ENCODE measurements around the gene TCIRG1.

- TF ChIP-seq CTCF (conservative IDR thresholded peaks at IDR 0.05; ENCODE audit: low read depth, low read length) (no peak), EZH2phosphoT487 (IDR thresholded peaks at IDR 0.05; ENCODE audit: borderline replicate concordance, low read length) (no peak), EZH2 (IDR thresholded peaks at IDR 0.05; ENCODE audit: low read length, unreplicated experiment) (no peak)
These were observed 26.1 kb downstream of the TCIRG1 start for GRCh38 chr11:68064926-68065325.

Data from PC-3 (cell line).